NCI-H2227 (cell line): ENCODE data around the gene C3orf70.

ENCODE experiments used
- DNase-seq: peaks from one replicate; lab custom pipeline; 2025; ENCODE audit not compliant: unreplicated experiment; lab: John Stamatoyannopoulos, UW

The C3orf70 gene

DNA sequence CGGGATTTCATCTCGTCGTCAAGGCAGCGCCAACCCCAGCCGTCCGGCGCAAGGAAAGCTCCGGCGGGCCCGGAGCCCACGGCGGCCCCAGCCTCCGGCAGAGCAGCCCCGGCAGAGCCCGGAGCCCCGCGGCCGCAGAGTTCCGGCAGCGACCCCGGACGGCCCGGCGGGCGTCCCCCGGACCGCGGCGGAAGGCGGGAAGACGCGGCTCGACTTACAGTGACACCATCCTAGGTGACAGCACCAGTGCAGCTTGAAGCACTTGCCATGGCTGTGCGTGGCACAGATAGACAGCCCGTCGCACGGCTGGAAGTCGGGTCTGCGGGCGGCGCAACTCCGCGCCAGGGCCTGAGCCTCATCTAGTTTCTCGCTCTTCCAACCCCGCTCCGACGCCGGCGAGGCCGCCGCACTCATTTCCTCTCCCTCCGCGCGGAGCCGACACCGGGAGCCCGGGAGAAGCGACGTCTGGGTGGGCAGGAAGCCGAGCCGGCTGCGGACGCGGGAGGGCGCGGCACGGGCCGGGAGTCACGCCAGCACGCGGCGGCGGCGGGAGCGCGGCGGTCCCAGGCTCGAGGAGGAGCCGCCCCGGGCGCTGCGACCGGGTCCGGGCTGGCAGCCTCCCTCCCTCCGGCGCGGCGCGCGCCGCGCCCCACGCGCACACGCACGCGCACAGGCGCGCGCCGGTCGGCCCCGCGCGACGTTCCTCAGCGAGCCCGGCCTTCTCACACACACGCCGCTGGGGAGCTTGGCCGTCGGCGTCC is at the start of gene C3orf70:
Gene C3orf70 (minus strand): TSS at position 651 of the 761 bp plus-strand sequence. CDS start 237 bp downstream, at position 414.
- DNase-seq = peak; percentile 80

GRCh38 chr3:185200639-185201038 is 47.8 kb upstream of the C3orf70 start:
- DNase-seq = no peak

- no peak for DNase-seq
Measured at GRCh38 chr3:185199671-185200070, 46.8 kb upstream of the C3orf70 start.

DNA sequence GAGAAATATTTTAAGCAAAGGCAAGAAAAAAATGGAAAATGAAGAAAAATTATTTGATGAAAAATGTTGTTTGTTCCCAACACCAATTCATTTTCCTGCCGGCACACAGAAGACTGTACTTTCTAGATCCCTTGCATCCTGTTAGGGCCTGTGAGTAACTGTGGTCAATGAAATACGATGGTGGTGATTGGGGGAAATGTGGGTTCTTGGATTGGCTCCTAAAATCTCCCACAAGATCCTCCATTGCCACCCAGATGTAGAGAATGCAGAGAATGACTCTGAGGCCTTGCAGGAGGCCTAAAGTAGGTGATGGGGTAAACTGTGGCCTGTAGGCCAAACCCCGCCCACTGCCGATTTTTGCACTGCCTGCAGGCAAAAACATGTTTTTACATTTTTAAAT is 46.3 kb upstream of the C3orf70 start:
- no peak for DNase-seq

GRCh38 chr3:185197068-185197467 is 44.2 kb upstream of the C3orf70 start:
- no peak for DNase-seq

DNA sequence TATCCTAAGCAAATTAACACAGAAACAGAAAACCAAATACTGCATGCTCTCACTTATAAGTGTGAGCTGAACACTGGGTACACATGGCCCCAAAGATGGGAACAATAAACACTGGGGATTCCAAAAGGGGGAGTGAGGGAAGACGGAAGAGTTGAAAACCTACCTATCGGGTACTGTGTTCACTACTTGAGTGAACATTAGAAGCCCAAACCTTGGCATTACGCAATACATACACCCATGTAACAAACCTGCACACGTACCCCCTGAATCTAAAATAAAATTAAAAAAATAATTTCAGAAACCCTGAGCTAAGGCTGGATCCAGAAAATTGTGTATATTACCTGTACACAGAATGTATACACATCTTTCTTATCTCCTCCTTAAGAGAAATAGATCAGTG is 42.8 kb upstream of the C3orf70 start:
- DNase-seq = no peak

DNA sequence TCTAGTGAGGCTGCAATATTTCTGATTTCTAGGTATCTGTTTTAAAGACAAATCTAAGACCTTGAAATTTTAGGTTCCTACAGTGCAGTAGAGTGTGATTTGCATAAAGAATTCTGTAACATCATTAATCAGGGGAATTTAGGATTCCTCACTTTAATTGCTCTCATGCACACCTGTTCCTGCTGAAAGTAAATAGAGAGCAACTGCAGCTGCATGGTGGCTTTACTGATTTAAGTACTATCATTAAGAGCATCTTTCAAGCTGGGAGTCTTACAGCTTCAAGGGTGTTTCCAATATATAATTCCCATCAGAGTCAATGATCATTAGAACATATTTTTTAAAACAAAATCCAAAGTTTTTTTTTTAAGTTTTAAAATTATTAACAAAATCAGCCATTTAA is 36.0 kb upstream of the C3orf70 start:
- DNase-seq = no peak

DNA sequence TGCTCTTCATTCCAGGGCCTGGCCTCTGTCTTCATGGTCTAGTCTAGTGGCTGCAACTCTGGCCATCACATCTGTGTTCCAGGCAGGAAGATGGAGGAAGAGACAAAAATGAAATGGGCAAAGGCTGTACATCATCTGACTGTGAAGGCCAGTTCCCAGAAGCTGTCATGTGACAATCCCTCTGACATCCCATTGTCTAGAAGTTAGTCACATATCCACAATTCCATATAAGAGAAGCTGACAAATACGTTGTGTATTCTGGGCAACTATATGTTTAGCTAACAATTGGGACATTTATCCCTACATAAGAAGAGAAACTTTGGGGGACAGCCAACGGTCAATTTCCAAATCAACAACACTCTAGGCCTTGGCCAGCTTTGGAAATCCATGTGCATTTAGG is 34.5 kb upstream of the C3orf70 start:
- no peak for DNase-seq

GRCh38 chr3:185176750-185177359 is 24.0 kb upstream of the C3orf70 start:
- peak; percentile 48 for DNase-seq

GRCh38 chr3:185175370-185175987 is 22.6 kb upstream of the C3orf70 start:
- peak; percentile 33 for DNase-seq

- peak; percentile 21 for DNase-seq
Measured at GRCh38 chr3:185172086-185173049, 19.5 kb upstream of the C3orf70 start.

DNA sequence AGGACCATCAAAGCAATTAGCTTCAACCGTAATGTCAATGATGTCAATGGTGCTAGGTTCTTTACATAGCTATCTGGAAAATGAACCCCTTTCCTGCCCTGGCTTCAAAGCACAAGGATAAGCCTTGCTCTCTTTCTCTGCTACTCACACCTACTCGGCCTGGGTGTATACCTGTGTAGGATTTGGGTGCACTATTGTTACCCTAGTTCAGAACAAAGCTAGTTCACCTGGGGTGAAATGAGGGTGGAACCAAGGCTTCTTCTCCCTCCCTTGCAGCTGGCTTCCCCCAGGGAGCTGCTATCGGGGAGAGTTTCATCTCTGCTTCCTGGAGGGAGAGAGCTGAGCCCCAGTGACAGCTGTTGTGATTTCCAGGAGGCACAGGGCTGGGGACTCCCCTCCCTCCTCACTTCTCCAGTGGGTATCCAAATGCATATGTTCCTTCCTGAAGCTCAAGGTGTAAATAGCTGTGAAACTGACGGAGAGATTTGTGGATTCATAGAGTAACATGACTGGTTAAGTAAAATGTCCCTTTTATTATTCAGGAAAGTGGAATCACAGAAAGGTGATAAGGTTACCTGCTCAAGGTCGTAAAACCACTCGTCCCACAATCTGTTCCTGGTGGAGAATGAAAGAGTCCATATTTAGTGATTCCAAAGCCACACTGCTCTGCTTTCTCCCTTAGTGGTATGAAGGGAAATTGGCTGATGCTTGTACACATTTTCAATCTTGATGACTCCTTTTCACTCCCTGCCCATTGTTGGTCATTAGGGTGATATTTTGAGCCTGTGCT is 11.8 kb upstream of the C3orf70 start:
- no peak for DNase-seq

DNA sequence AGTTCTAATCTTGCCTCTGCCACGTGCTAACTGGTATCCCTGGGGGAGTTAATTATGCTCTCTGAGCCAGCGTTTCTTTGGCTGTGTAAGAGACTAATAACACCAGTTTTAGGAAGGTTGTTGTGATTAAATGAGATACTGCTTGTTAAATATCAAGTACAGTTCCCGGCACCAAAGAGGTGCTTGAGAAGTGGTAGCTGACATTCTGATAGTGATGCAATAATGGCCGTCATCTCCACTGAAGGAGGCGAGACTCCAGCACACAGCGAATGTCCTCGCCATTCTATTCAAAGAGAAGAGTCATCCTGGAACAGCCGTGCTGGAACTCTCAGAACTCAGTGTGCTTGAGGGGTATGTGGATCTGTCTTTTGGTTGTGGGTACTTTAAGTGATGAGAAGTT is 9.8 kb upstream of the C3orf70 start:
- no peak for DNase-seq

DNA sequence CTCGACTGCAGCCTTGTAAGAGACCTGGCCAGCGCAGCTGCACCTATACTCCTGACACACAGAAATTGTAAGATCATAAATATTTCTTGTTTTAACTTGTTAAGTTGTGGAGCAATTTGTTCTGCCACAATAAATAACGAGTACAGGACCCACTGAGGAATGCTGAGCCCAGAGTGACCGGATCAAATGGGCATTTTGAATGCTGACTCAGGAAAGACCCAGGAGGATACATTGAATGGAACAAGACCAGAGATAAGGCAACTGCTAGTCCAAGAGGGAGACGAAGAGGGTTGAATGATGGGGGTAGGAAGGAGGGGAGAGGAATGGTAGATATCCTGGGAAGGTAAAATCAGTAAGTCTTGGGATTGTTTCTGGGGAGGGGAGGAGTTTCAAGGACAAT is 8.9 kb upstream of the C3orf70 start:
- DNase-seq = no peak

GRCh38 chr3:185157347-185157746 is 4.5 kb upstream of the C3orf70 start:
- DNase-seq = no peak

DNA sequence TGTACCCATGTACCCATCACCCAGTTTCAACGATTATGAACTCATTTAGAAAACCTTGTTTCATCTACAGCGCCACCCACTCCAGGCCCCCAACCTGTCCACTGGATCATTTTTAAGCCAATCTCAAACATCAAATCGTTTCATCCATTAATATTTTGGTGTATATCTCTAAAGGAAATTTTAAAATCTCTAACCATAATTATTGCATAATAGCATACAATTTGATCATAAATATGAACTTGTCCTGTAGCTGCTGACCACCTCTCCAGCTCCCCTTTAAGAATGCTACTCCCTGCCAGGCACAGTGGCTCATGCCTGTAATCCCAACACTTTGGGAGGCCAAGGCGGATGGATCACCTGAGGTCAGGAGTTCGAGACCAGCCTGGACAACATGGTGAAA is 2.8 kb upstream of the C3orf70 start:
- no peak for DNase-seq

GRCh38 chr3:185153861-185154629 is 1.2 kb upstream of the C3orf70 start:
- peak; percentile 36 for DNase-seq

GRCh38 chr3:185153171-185153771 is 411 bp upstream of the C3orf70 start:
- DNase-seq = peak; percentile 68

GRCh38 chr3:185151964-185152409 is 873 bp downstream of the C3orf70 start:
- no peak for DNase-seq
